Erythroblast (primary cell): ENCODE measurements around the gene JAZF1.

Experiments used
- GATA1 ChIP-seq: IDR thresholded peaks from 2 replicates; pipeline ENCODE4 v1.6.1; 2011; ENCODE audit warnings: low read depth, mild to moderate bottlenecking, control low read depth, low read length, moderate library complexity
- POLR2A ChIP-seq: IDR thresholded peaks from 2 replicates; pipeline ENCODE4 v1.6.1; 2011; ENCODE audit warnings: mild to moderate bottlenecking, low read length

DNA sequence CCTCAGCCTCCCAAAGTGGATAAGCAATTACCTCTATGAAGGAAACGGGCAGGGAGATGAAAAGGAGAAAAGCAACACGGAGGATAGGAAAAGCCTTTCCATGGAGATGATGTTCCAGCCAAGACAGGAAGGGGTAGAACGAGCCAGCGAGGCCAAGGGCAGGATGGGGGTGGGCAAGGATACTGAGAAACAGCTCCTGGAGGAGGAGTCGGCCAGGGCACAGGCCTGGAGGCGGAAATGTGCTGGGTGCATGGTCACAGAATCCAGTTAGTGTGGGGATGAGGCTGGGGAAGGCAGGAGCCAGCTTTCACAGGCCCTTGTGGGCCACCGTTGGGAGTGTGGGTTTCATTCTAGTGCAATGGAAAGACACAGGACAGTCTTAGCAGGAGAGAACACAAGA lies 162.6 kb downstream of the JAZF1 start:
- TF ChIP-seq POLR2A: no peak
- TF ChIP-seq GATA1: no peak
